ENCODE measurements around the gene GABRR2. TPM values are rescaled to one million over a fixed set of nuclear protein-coding genes. Genes with fewer than 3 reads are reported as not detected.
"Not testable (repeated sequence)": the region's sequence is repeated elsewhere in the genome, so short reads cannot be mapped to it uniquely, and the experiment has no call there.

The GABRR2 gene
- total RNA-seq, 1 donor from 2014 or later: 0.92 TPM

GRCh38 chr6:89244241-89244985 lies 70.7 kb downstream of the GABRR2 start:
- TF ChIP-seq, protein P1, sequence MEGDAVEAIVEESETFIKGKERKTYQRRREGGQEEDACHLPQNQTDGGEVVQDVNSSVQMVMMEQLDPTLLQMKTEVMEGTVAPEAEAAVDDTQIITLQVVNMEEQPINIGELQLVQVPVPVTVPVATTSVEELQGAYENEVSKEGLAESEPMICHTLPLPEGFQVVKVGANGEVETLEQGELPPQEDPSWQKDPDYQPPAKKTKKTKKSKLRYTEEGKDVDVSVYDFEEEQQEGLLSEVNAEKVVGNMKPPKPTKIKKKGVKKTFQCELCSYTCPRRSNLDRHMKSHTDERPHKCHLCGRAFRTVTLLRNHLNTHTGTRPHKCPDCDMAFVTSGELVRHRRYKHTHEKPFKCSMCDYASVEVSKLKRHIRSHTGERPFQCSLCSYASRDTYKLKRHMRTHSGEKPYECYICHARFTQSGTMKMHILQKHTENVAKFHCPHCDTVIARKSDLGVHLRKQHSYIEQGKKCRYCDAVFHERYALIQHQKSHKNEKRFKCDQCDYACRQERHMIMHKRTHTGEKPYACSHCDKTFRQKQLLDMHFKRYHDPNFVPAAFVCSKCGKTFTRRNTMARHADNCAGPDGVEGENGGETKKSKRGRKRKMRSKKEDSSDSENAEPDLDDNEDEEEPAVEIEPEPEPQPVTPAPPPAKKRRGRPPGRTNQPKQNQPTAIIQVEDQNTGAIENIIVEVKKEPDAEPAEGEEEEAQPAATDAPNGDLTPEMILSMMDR (conservative IDR thresholded peaks at IDR 0.05): no peak
- peaks cover 12% of the 10 kb centered on the region for H3K4me1 Mint-ChIP-seq (ENCODE audit: unreplicated experiment)
- no peaks in the 10 kb centered on the region for H3K9me3 Mint-ChIP-seq
- no peak overlapping the region for H3K4me3 Mint-ChIP-seq
- no peak overlapping the region for H3K27ac Mint-ChIP-seq
- no peak for DNase-seq (ENCODE audit: extremely low spot score, unreplicated experiment)
- H3K27me3 Mint-ChIP-seq: peaks cover 7% of the 10 kb centered on the region
- H3K36me3 Mint-ChIP-seq: no peaks in the 10 kb centered on the region

DNA sequence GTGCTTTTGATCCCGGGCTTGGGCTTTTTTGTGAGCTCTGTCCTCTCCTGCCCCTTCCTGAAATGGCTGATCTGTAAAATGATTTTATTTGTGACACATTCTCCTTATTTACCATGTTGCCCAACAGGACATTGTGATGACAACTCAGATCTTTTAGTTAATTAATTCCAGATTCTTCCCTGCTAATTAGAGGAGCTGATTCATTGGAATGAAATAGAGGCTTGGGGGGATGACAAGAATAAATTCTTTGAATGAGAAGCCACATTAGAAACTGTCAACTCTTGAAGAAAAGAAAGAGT lies 71.8 kb downstream of the GABRR2 start:
- no peak overlapping the region for H3K27ac Mint-ChIP-seq
- peaks cover 7% of the 10 kb centered on the region for H3K27me3 Mint-ChIP-seq
- peaks cover 12% of the 10 kb centered on the region for H3K4me1 Mint-ChIP-seq (ENCODE audit: unreplicated experiment)
- TF ChIP-seq, protein P1 (conservative IDR thresholded peaks at IDR 0.05): no peak
- H3K4me3 Mint-ChIP-seq: no peak overlapping the region
- H3K36me3 Mint-ChIP-seq: no peaks in the 10 kb centered on the region
- no peak for DNase-seq (ENCODE audit: extremely low spot score, unreplicated experiment)
- no peaks in the 10 kb centered on the region for H3K9me3 Mint-ChIP-seq

DNA sequence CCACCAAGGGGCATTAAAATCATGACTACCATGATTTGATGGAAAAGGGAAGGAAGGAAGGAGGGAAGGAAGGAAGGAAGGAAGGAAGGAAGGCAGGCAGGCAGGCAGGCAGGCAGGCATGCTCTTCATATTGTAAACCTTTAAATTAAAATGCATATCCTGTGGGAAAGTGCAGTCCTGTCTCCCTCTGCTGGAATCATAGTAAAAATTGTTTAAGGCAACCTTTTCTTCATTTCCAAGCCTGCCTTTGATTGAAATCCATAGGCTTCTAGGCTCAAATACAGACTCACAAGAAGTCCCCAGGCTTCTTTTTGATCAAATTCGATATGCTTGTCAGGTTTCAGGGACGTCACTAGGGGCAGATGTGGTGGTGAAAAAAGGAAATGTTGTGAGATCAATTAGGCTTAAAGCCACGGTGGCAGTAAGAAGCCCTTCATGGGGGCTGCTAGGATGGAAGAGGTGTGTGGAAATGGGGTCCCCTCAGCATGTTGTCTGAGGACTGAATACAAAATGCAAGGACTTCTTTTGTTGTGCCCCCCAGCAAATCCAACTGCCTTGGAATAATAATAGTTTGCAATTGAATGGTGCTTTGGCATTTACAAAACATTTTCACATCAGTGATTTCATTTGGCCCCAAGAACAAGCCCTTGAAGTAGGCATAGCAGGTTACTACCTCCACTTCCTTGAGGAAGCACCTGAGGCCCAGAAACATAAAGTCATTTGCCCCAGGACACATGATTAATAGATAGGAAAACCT lies 72.3 kb downstream of the GABRR2 start:
- TF ChIP-seq, protein P1 (conservative IDR thresholded peaks at IDR 0.05): peak; percentile 77
- H3K4me1 Mint-ChIP-seq (ENCODE audit: unreplicated experiment): peaks cover 12% of the 10 kb centered on the region
- H3K27me3 Mint-ChIP-seq: peaks cover 7% of the 10 kb centered on the region
- no peak overlapping the region for H3K4me3 Mint-ChIP-seq
- no peak for DNase-seq (ENCODE audit: extremely low spot score, unreplicated experiment)
- no peaks in the 10 kb centered on the region for H3K36me3 Mint-ChIP-seq
- H3K9me3 Mint-ChIP-seq: no peaks in the 10 kb centered on the region
- H3K27ac Mint-ChIP-seq: no peak overlapping the region

- Mint-ChIP-seq H3K27ac (no peak overlapping the region), H3K4me3 (no peak overlapping the region), H3K27me3 (peaks cover 8% of the 10 kb centered on the region), H3K4me1 (ENCODE audit: unreplicated experiment) (peaks cover 12% of the 10 kb centered on the region), H3K9me3 (no peaks in the 10 kb centered on the region), H3K36me3 (no peaks in the 10 kb centered on the region)
- TF ChIP-seq, protein P1 (conservative IDR thresholded peaks at IDR 0.05): peak; percentile 63
- no peak for DNase-seq (ENCODE audit: extremely low spot score, unreplicated experiment)
Observed at GRCh38 chr6:89239338-89239737, 75.8 kb downstream of the GABRR2 start.

- no peak overlapping the region for H3K4me3 Mint-ChIP-seq
- peaks cover 5% of the 10 kb centered on the region for H3K27me3 Mint-ChIP-seq
- H3K4me1 Mint-ChIP-seq (ENCODE audit: unreplicated experiment): peaks cover 1% of the 10 kb centered on the region
- TF ChIP-seq, protein P1 (conservative IDR thresholded peaks at IDR 0.05): no peak
- DNase-seq (ENCODE audit: extremely low spot score, unreplicated experiment): no peak
- H3K36me3 Mint-ChIP-seq: no peaks in the 10 kb centered on the region
- no peak overlapping the region for H3K27ac Mint-ChIP-seq
- H3K9me3 Mint-ChIP-seq: no peaks in the 10 kb centered on the region
Observed at GRCh38 chr6:89237158-89237557, 77.9 kb downstream of the GABRR2 start.

DNA sequence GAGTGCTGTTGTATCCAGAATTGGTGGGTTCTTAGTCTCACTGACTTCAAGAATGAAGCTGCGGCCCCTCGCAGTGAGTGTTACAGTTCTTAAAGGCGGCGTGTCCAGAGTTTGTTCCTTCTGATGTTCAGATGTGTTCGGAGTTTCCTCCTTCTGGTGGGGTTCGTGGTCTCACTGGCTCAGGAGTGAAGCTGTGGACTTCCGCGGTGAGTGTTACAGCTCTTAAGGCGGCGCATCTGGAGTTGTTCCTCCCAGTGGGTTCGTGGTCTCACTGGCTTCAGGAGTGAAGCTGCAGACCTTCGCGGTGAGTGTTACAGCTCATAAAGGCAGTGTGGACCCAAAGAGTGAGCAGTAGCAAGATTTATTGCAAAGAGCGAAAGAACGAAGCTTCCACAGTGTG lies 81.5 kb downstream of the GABRR2 start:
- H3K4me1 Mint-ChIP-seq (ENCODE audit: unreplicated experiment); H3K9me3 Mint-ChIP-seq; H3K27ac Mint-ChIP-seq; H3K36me3 Mint-ChIP-seq; H3K27me3 Mint-ChIP-seq; DNase-seq (ENCODE audit: extremely low spot score, unreplicated experiment); H3K4me3 Mint-ChIP-seq: not testable (repeated sequence)
